ENCODE measurements around the gene ZFYVE28.
A peak's percentile ranks its signal among the peaks of the same experiment; 100 is the strongest.

The ZFYVE28 gene

GRCh38 chr4:2424581-2424980 lies 6.1 kb upstream of the ZFYVE28 start:
- DNase-seq (ENCODE audit: low read depth, low spot score), result no peak
- no peak overlapping the region for H3K4me3 ChIP-seq (ENCODE audit: low read depth, low read length)
- TF ChIP-seq CTCF (IDR thresholded peaks at IDR 0.05; ENCODE audit: insufficient read depth, low read length, missing control alignments), result no peak
- ChIA-PET POLR2A (no interaction called here), CTCF (interaction anchor here (1.0 to 2.0 kb wide), 3 partner anchors 11 to 205 kb away, joined by 3 to 7 read pairs (median 3); no protein-coding TSS in a partner anchor)

GRCh38 chr4:2423695-2424094 lies 5.2 kb upstream of the ZFYVE28 start:
- ChIA-PET CTCF (no interaction called here), POLR2A (no interaction called here)
- TF ChIP-seq CTCF (IDR thresholded peaks at IDR 0.05; ENCODE audit: insufficient read depth, low read length, missing control alignments), result no peak
- no peak overlapping the region for H3K4me3 ChIP-seq (ENCODE audit: low read depth, low read length)
- DNase-seq (ENCODE audit: low read depth, low spot score), result no peak

- ChIA-PET POLR2A (interaction anchor here (0.5 kb wide), 1 partner anchor 190 kb away, joined by 3 read pairs; no protein-coding TSS in a partner anchor), CTCF (no interaction called here)
- no peak overlapping the region for H3K4me3 ChIP-seq (ENCODE audit: low read depth, low read length)
- no peak for TF ChIP-seq CTCF (IDR thresholded peaks at IDR 0.05; ENCODE audit: insufficient read depth, low read length, missing control alignments)
- no peak for DNase-seq (ENCODE audit: low read depth, low spot score)
Observed at GRCh38 chr4:2423066-2423465, 4.6 kb upstream of the ZFYVE28 start.

GRCh38 chr4:2421928-2422327 lies 3.5 kb upstream of the ZFYVE28 start:
- no peak overlapping the region for H3K4me3 ChIP-seq (ENCODE audit: low read depth, low read length)
- DNase-seq (ENCODE audit: low read depth, low spot score), result no peak
- ChIA-PET CTCF (interaction anchor here (0.6 to 1.6 kb wide), 4 partner anchors 10 to 502 kb away, joined by 3 to 4 read pairs (median 3); no protein-coding TSS in a partner anchor), POLR2A (interaction anchor here (0.7 kb wide), 1 partner anchor 198 kb away, joined by 4 read pairs; no protein-coding TSS in a partner anchor)
- TF ChIP-seq CTCF (IDR thresholded peaks at IDR 0.05; ENCODE audit: insufficient read depth, low read length, missing control alignments), result no peak

- no peak for TF ChIP-seq CTCF (IDR thresholded peaks at IDR 0.05; ENCODE audit: insufficient read depth, low read length, missing control alignments)
- POLR2A ChIA-PET, result no interaction called here
- H3K4me3 ChIP-seq (ENCODE audit: low read depth, low read length), result no peak overlapping the region
- CTCF ChIA-PET, result interaction anchor here (1.2 kb wide), 1 partner anchor 17 kb away, joined by 3 read pairs; no protein-coding TSS in a partner anchor
- no peak for DNase-seq (ENCODE audit: low read depth, low spot score)
Observed at GRCh38 chr4:2419814-2420213, 1.4 kb upstream of the ZFYVE28 start.

- H3K4me3 ChIP-seq (ENCODE audit: low read depth, low read length), result peak within 1 kb of the TSS; percentile 63
- TF ChIP-seq CTCF (IDR thresholded peaks at IDR 0.05; ENCODE audit: insufficient read depth, low read length, missing control alignments), result no peak
- POLR2A ChIA-PET, result no interaction called here
- CTCF ChIA-PET, result interaction anchor here (0.8 to 1.2 kb wide), 3 partner anchors 17 to 199 kb away, joined by 3 read pairs; no protein-coding TSS in a partner anchor
- peak; percentile 29 for DNase-seq (ENCODE audit: low read depth, low spot score)
Observed at GRCh38 chr4:2418650-2419571, 466 bp upstream of the ZFYVE28 start, which contains the start of gene CFAP99. CFAP99 (plus strand) TSS chr4:2418955.
